DND-41 (cell line): ENCODE measurements around the gene OTUD7B.

Experiments used
- CTCF ChIP-seq: IDR thresholded peaks from 2 replicates; pipeline ENCODE4 v1.5.1; 2012; ENCODE audit warnings: borderline replicate concordance, low read length, moderate library complexity, mild to moderate bottlenecking; ENCODE audit not compliant: poor library complexity, severe bottlenecking; ENCODE audit errors: extremely low read depth
- EZH2 ChIP-seq: IDR thresholded peaks from 3 replicates; pipeline ENCODE4 v1.6.1; 2012; ENCODE audit warnings: borderline replicate concordance, low read depth, mild to moderate bottlenecking, moderate library complexity, low read length, inconsistent platforms; ENCODE audit not compliant: severe bottlenecking

- TF ChIP-seq CTCF (no peak), EZH2 (no peak)
Observed at GRCh38 chr1:149965440-149965839, 45.1 kb downstream of the OTUD7B start.
